SK-N-SH (cell line): ENCODE results near the gene IGHMBP2. TPM values are rescaled to one million over a fixed set of nuclear protein-coding genes. Genes with fewer than 3 reads are reported as not detected.

Source experiments
- CTCF ChIA-PET: fragments of 300-600, 350-600 bp; formaldehyde crosslinking; extraction: SDS; loops from one replicate; lab custom pipeline; 2021; lab: Yijun Ruan, JAX
- POLR2A ChIA-PET: fragments of 350-600 bp; sonication (Branson Sonifier 250); formaldehyde crosslinking; extraction: SDS; loops from one replicate; lab custom pipeline; 2020; ENCODE audit warnings: antibody characterized with exemption, inconsistent platforms; lab: Yijun Ruan, JAX
- DNase-seq: peaks from one replicate; pipeline ENCODE4 v3.0.0; 2012
- H2AFZ ChIP-seq: fragments of 200-600 bp; sonication (generic); 2 replicates; pipeline ENCODE4 v1.8.1; 2016; ENCODE audit warnings: antibody characterized with exemption, mild to moderate bottlenecking, low read depth
- H3F3A ChIP-seq: fragments of 200-600 bp; sonication (generic); replicated peaks from 2 replicates; pipeline ENCODE3; 2016; ENCODE audit warnings: antibody characterized with exemption, mild to moderate bottlenecking; ENCODE audit not compliant: insufficient read depth
- H3K27ac ChIP-seq, 2 experiments: fragments of 200-500 bp in 1 of 2; fragments of 200-600 bp in 1 of 2; sonication (Bioruptor generic) in 1 of 2; sonication (generic), shearing (Covaris generic) in 1 of 2; 2 replicates each; pipeline versions ENCODE4 v1.5.1 to v1.6.1; 2014 to 2016; ENCODE audit warnings: low read depth in 2 of 2, inconsistent platforms in 1 of 2, low read length in 1 of 2, mild to moderate bottlenecking in 1 of 2, mixed read lengths in 1 of 2
- H3K27me3 ChIP-seq: fragments of 200-600 bp; sonication (generic), shearing (Covaris generic); 2 replicates; pipeline ENCODE4 v1.6.1; 2016; ENCODE audit warnings: mixed run types; ENCODE audit not compliant: insufficient read depth
- H3K36me3 ChIP-seq, 2 experiments: fragments of 200-500 bp in 1 of 2; fragments of 200-600 bp in 1 of 2; sonication (Bioruptor generic) in 1 of 2; sonication (generic) in 1 of 2; replicated peaks in 1 of 2; 2 replicates each; pipeline versions ENCODE3 to v1.5.1; 2014 to 2016; ENCODE audit warnings: low read length in 1 of 2, mild to moderate bottlenecking in 1 of 2; ENCODE audit not compliant: insufficient read depth in 2 of 2, control insufficient read depth in 1 of 2
- H3K4me1 ChIP-seq, 2 experiments: fragments of 200-500 bp in 1 of 2; fragments of 200-600 bp in 1 of 2; sonication (Bioruptor generic) in 1 of 2; sonication (generic), shearing (Covaris generic) in 1 of 2; 2 replicates each; pipeline versions ENCODE4 v1.5.1 to v1.6.1; 2014 to 2016; ENCODE audit warnings: low read depth in 1 of 2, low read length in 1 of 2, mixed run types in 1 of 2; ENCODE audit not compliant: insufficient read depth in 2 of 2, control insufficient read depth in 1 of 2
- H3K4me2 ChIP-seq: fragments of 200-600 bp; sonication (generic), shearing (Covaris generic); 2 replicates; pipeline ENCODE4 v1.6.1; 2017; ENCODE audit warnings: mixed run types
- H3K4me3 ChIP-seq, 2 experiments: fragments of 200-500 bp in 1 of 2; fragments of 200-600 bp in 1 of 2; sonication (Bioruptor generic) in 1 of 2; sonication (generic), shearing (Covaris generic) in 1 of 2; 2 replicates each; pipeline versions ENCODE4 v1.5.1 to v1.8.1; 2014 to 2016; ENCODE audit warnings: low read depth in 2 of 2, inconsistent platforms in 1 of 2, low read length in 1 of 2, mild to moderate bottlenecking in 1 of 2, mixed read lengths in 1 of 2, moderate library complexity in 1 of 2
- H3K79me2 ChIP-seq: fragments of 200-600 bp; sonication (generic); 2 replicates; pipeline ENCODE4 v1.8.1; 2017; ENCODE audit warnings: mild to moderate bottlenecking; ENCODE audit not compliant: insufficient read depth
- H3K9ac ChIP-seq: fragments of 200-600 bp; sonication (generic); 2 replicates; pipeline ENCODE4 v1.6.1; 2017; ENCODE audit warnings: mixed run types
- H3K9me2 ChIP-seq: fragments of 200-600 bp; sonication (generic); 2 replicates; pipeline ENCODE4 v1.6.1; 2017; ENCODE audit warnings: mixed run types
- H3K9me3 ChIP-seq: fragments of 200-600 bp; sonication (generic); 2 replicates; pipeline ENCODE4 v1.6.1; 2017; ENCODE audit warnings: mixed run types, mild to moderate bottlenecking, moderate library complexity
- H4K20me1 ChIP-seq: fragments of 200-600 bp; sonication (generic); 2 replicates; pipeline ENCODE4 v1.6.1; 2017; ENCODE audit warnings: mild to moderate bottlenecking, mixed run types; ENCODE audit not compliant: insufficient read depth
- CTCF ChIP-seq: fragments of 200-600 bp; sonication (generic); IDR thresholded peaks from 2 replicates; pipeline ENCODE4 v1.6.1; 2017; ENCODE audit warnings: antibody characterized with exemption, mild to moderate bottlenecking, moderate library complexity
- EP300 ChIP-seq, 2 experiments: IDR thresholded peaks; 2 replicates each; pipeline versions ENCODE4 v1.4.0 to v1.6.1; 2012; ENCODE audit warnings: borderline replicate concordance in 1 of 2, low read depth in 1 of 2, low read length in 1 of 2
- FOSL2 ChIP-seq: IDR thresholded peaks from 2 replicates; pipeline ENCODE4 v1.4.0; 2012; ENCODE audit warnings: low read depth, mild to moderate bottlenecking, moderate library complexity, borderline replicate concordance
- FOXJ3 ChIP-seq: sonication (generic); formaldehyde crosslinking; IDR thresholded peaks from 2 replicates; pipeline ENCODE4 v1.5.1; 2020; ENCODE audit warnings: mild to moderate bottlenecking, missing genetic modification reagents
- FOXM1 ChIP-seq: IDR thresholded peaks from 2 replicates; pipeline ENCODE4 v1.4.0; 2012; ENCODE audit warnings: low read depth, mild to moderate bottlenecking
- GATA2 ChIP-seq: sonication (generic); formaldehyde crosslinking; IDR thresholded peaks from 2 replicates; pipeline ENCODE4 v1.5.0; 2020; ENCODE audit warnings: mild to moderate bottlenecking, missing genetic modification reagents
- IRF3 ChIP-seq: fragments of 150-350 bp; IDR thresholded peaks from 2 replicates; pipeline ENCODE4 v1.6.1; 2016; ENCODE audit warnings: mild to moderate bottlenecking, low read depth, low read length
- JUND ChIP-seq: IDR thresholded peaks from 2 replicates; pipeline ENCODE4 v1.4.0; 2012
- NFIC ChIP-seq: IDR thresholded peaks from 2 replicates; pipeline ENCODE4 v1.4.0; 2012; ENCODE audit warnings: borderline replicate concordance
- NRF1 ChIP-seq: IDR thresholded peaks from 2 replicates; pipeline ENCODE4 v1.6.1; 2012; ENCODE audit warnings: low read depth, mild to moderate bottlenecking, low read length
- PBX3 ChIP-seq: IDR thresholded peaks from 2 replicates; pipeline ENCODE4; 2012
- POLR2AphosphoS5 ChIP-seq: IDR thresholded peaks from 2 replicates; pipeline ENCODE4 v1.6.1; 2012; ENCODE audit warnings: low read depth, low read length
- RAD21 ChIP-seq: IDR thresholded peaks from 2 replicates; pipeline ENCODE4 v1.6.1; 2012; ENCODE audit warnings: mild to moderate bottlenecking, low read length
- RFX5 ChIP-seq: IDR thresholded peaks from 2 replicates; pipeline ENCODE4 v1.6.1; 2012; ENCODE audit warnings: mild to moderate bottlenecking, improper control_type of control experiment, low read length
- RXRA ChIP-seq: IDR thresholded peaks from 2 replicates; pipeline ENCODE4 v1.4.0; 2012; ENCODE audit warnings: low read depth, mild to moderate bottlenecking, borderline replicate concordance
- SMC3 ChIP-seq: IDR thresholded peaks from 2 replicates; pipeline ENCODE4 v1.6.1; 2012; ENCODE audit warnings: low read depth, low read length, improper control_type of control experiment
- TAF1 ChIP-seq: IDR thresholded peaks from 2 replicates; pipeline ENCODE4 v1.6.1; 2012; ENCODE audit warnings: low read depth, mild to moderate bottlenecking, low read length, moderate library complexity, borderline replicate concordance
- TCF12 ChIP-seq: IDR thresholded peaks from 2 replicates; pipeline ENCODE4 v1.4.0; 2012
- USF1 ChIP-seq: IDR thresholded peaks from 2 replicates; pipeline ENCODE4 v1.4.0; 2012; ENCODE audit warnings: low read depth, borderline replicate concordance
- WGBS: methylation state at CpG from one replicate; pipeline ENCODE4 v1.1.6; 2017; ENCODE audit warnings: low lambda C conversion rate; 5-methylcytosine and 5-hydroxymethylcytosine counted together
- polyA plus RNA-seq, 3 experiments: library from polyadenylated mRNA; depleted of rRNA; stranded (reverse); fragments of >200 nt; gene quantifications; 2 replicates each; pipeline ENCODE4 v1.2.3, GENCODE V29; 2012

The IGHMBP2 gene
- polyA plus RNA-seq, 1 of the 3 experiments (the other 2 are of a cell fraction) = 9.0 TPM

DNA sequence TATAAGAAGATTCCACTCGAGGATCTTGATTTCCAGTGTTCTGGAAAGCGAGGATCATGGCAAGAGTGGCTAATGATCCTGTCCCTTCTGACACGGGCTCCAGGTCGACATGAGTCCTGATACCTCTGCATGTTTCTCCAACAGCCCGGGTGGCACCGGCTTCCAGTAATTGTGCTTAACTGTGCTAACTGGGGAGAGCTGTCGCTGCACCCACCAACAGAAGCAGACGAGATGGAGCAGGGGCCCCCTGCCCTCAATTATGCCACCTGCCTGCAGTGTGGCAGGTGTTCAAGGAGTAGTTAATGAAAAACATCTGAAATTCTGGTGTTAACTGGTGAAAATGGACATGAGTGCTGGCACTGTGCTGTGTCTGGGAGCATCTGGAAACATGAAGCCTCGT is 6.2 kb upstream of the IGHMBP2 start:
- WGBS = 96% methylated on average over 7 of the region's 9 CpGs
- no peaks in the 10 kb centered on the region for H3K9me2 ChIP-seq
- TF ChIP-seq EP300 (IDR thresholded peaks at IDR 0.05; ENCODE audit: borderline replicate concordance in 1 of 2, low read depth in 1 of 2, low read length in 1 of 2) (no peak), POLR2AphosphoS5 (no peak), RAD21 (no peak), GATA2 (no peak), NRF1 (no peak), TCF12 (no peak), RXRA (no peak), USF1 (no peak), IRF3 (no peak), SMC3 (no peak), CTCF (no peak), RFX5 (no peak), TAF1 (no peak), JUND (no peak), NFIC (no peak), FOXJ3 (CRISPR knock-in tag) (no peak), FOSL2 (no peak), PBX3 (no peak), FOXM1 (no peak)
- TF ChIP-seq, all 33 proteins: peak for 0
- H3F3A ChIP-seq = peaks cover 7% of the 10 kb centered on the region
- H3K4me1 ChIP-seq = peaks cover 6 to 7% of the 10 kb centered on the region in 2 experiments; a peak in 2 of 4 replicates
- no peak overlapping the region for H3K4me2 ChIP-seq
- H3K9me3 ChIP-seq = no peaks in the 10 kb centered on the region
- H3K27ac ChIP-seq = no peak overlapping the region
- H3K79me2 ChIP-seq = peaks cover 29% of the 10 kb centered on the region
- H3K27me3 ChIP-seq = no peaks in the 10 kb centered on the region
- H4K20me1 ChIP-seq = peaks cover 4% of the 10 kb centered on the region; the same call in 1 of the 2 replicates
- H3K4me3 ChIP-seq = no peak overlapping the region
- ChIA-PET CTCF (no interaction called here), POLR2A (no interaction called here)
- DNase-seq = no peak
- H2AFZ ChIP-seq = no peak overlapping the region
- peaks cover 34 to 62% of the 10 kb centered on the region in 2 experiments for H3K36me3 ChIP-seq
- no peak overlapping the region for H3K9ac ChIP-seq
